ENCODE data around the gene AATK. TPM values are rescaled to one million over a fixed set of nuclear protein-coding genes. Genes with fewer than 3 reads are reported as not detected.

Gene AATK
- total and polyA plus RNA-seq, 10 of the 15 experiments (the other 5 are each of a cell fraction or from before 2014, with no cell fraction given), result 0.04 TPM; not detected in 9

DNA sequence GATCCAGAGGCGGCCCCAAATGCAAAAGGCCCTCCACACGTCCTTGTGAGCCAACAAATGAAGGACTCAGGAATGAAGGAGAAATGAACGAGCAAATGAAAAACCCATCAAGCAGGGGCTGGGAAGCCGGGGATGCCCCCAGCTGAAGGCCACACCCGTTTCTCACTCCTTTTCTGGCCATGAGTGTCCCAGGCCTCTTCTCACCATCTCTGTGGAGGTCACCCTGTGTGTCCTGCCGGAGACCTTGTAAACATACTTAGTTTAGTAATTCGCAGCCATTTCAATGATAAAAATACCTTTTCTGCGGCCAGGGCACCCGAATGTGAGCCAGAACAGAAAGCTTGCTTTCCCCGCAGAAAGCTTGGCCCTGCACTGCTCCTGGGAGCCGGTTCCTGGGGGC lies 21.1 kb upstream of the AATK start:
- WGBS (ENCODE audit: insufficient coverage, insufficient replicate concordance, low lambda C conversion rate, missing lambda C conversion rate), result 75% methylated on average over 11 of the region's 11 CpGs
- H3K9ac ChIP-seq (ENCODE audit: control insufficient read depth, insufficient read depth, low read length), result no peak overlapping the region
- no TSS peak for BruUV-seq (replicated peaks)
- no peak overlapping the region for H3K27ac ChIP-seq (ENCODE audit: control insufficient read depth, insufficient read depth)
- RAD21 ChIA-PET (ENCODE audit: unreplicated experiment), result no interaction called here
- in situ Hi-C loops (cut with MboI), result no loop called here
- DNase-seq (ENCODE audit: low read depth, low spot score), result no peak
- SMC1A ChIA-PET (ENCODE audit: uncharacterized antibody, unreplicated experiment), result no interaction called here
- H3K4me3 ChIP-seq, result no peak overlapping the region
- no peak for ATAC-seq
- H4K20me1 ChIP-seq (ENCODE audit: control insufficient read depth, insufficient read depth), result no peaks in the 10 kb centered on the region
- POLR2A ChIA-PET, result no interaction called here
- no peak overlapping the region for H3K4me2 ChIP-seq (ENCODE audit: control insufficient read depth, insufficient read depth)
- no peaks in the 10 kb centered on the region for H3K9me3 ChIP-seq (replicated peaks; ENCODE audit: control insufficient read depth, insufficient read depth, low read length)
- no peaks in the 10 kb centered on the region; a peak in 2 of 4 replicates for H3K36me3 ChIP-seq (ENCODE audit: control insufficient read depth in 2 of 2, insufficient read depth in 2 of 2, low read length in 1 of 2)
- CTCF ChIA-PET, result no interaction called here
- no peaks in the 10 kb centered on the region for H3K4me1 ChIP-seq (ENCODE audit: control insufficient read depth, insufficient read depth, low read length)
- intact Hi-C loops (cut with micrococcal nuclease; ENCODE audit: unreplicated experiment), result no loop called here
- no peaks in the 10 kb centered on the region for H3K79me2 ChIP-seq (ENCODE audit: control insufficient read depth, insufficient read depth, low read length)
- TF ChIP-seq ZNF384 (IDR thresholded peaks at IDR 0.05; ENCODE audit: borderline replicate concordance, low read depth, low read length), result no peak
- FAIRE-seq, result no peak
- no peak overlapping the region for H2AFZ ChIP-seq (ENCODE audit: control insufficient read depth, low read depth, low read length)
- H3K27me3 ChIP-seq (replicated peaks in 1 of 2; ENCODE audit: control insufficient read depth in 2 of 2, insufficient read depth in 2 of 2, low read length in 1 of 2), result no peaks in the 10 kb centered on the region

DNA sequence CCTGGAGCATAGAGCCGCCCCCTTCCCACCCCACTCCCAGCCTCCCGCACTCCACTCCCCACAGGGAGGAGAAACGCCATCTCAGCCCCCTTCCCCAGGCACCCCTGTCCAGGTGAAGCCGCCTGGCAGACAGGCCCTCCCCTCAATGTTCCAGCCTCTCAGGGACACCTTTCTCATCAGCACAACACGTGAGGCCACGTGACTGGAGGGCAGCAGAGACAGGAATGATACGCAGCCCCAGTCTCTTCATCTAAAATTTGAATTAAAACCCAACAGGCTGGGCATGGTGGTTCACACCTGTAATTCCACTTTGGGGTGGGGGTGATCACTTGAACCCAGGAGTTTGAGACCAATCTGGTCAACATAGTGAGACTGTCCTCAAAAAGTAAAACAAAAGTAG lies 20.2 kb upstream of the AATK start:
- Histone ChIP-seq H3K36me3 (ENCODE audit: control insufficient read depth in 2 of 2, insufficient read depth in 2 of 2, low read length in 1 of 2) (no peaks in the 10 kb centered on the region; a peak in 2 of 4 replicates), H3K9me3 (replicated peaks; ENCODE audit: control insufficient read depth, insufficient read depth, low read length) (no peaks in the 10 kb centered on the region), H2AFZ (ENCODE audit: control insufficient read depth, low read depth, low read length) (no peak overlapping the region), H3K4me2 (ENCODE audit: control insufficient read depth, insufficient read depth) (no peak overlapping the region), H3K9ac (ENCODE audit: control insufficient read depth, insufficient read depth, low read length) (no peak overlapping the region), H3K27me3 (replicated peaks in 1 of 2; ENCODE audit: control insufficient read depth in 2 of 2, insufficient read depth in 2 of 2, low read length in 1 of 2) (no peaks in the 10 kb centered on the region), H3K27ac (ENCODE audit: control insufficient read depth, insufficient read depth) (no peak overlapping the region), H3K4me1 (ENCODE audit: control insufficient read depth, insufficient read depth, low read length) (no peaks in the 10 kb centered on the region), H3K4me3 (no peak overlapping the region), H3K79me2 (ENCODE audit: control insufficient read depth, insufficient read depth, low read length) (no peaks in the 10 kb centered on the region), H4K20me1 (ENCODE audit: control insufficient read depth, insufficient read depth) (no peaks in the 10 kb centered on the region)
- ChIA-PET RAD21 (ENCODE audit: unreplicated experiment) (no interaction called here), SMC1A (ENCODE audit: uncharacterized antibody, unreplicated experiment) (no interaction called here), POLR2A (no interaction called here), CTCF (no interaction called here)
- 60% methylated on average over 6 of the region's 7 CpGs for WGBS (ENCODE audit: insufficient coverage, insufficient replicate concordance, low lambda C conversion rate, missing lambda C conversion rate)
- no peak for FAIRE-seq
- in situ Hi-C loops (cut with MboI) (no loop called here), intact Hi-C loops (cut with micrococcal nuclease; ENCODE audit: unreplicated experiment) (no loop called here)
- ATAC-seq, result no peak
- DNase-seq (ENCODE audit: low read depth, low spot score), result no peak
- BruUV-seq (replicated peaks), result no TSS peak
- TF ChIP-seq RFX5 (IDR thresholded peaks at IDR 0.05; ENCODE audit: low read depth, low read length), result no peak
- TF ChIP-seq, protein P1, sequence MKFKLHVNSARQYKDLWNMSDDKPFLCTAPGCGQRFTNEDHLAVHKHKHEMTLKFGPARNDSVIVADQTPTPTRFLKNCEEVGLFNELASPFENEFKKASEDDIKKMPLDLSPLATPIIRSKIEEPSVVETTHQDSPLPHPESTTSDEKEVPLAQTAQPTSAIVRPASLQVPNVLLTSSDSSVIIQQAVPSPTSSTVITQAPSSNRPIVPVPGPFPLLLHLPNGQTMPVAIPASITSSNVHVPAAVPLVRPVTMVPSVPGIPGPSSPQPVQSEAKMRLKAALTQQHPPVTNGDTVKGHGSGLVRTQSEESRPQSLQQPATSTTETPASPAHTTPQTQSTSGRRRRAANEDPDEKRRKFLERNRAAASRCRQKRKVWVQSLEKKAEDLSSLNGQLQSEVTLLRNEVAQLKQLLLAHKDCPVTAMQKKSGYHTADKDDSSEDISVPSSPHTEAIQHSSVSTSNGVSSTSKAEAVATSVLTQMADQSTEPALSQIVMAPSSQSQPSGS (IDR thresholded peaks at IDR 0.05; ENCODE audit: low read length), result no peak
- TF ChIP-seq HDGF (IDR thresholded peaks at IDR 0.05), result no peak
- no peak for TF ChIP-seq SIX5 (IDR thresholded peaks at IDR 0.05; ENCODE audit: low read depth, low read length, severe bottlenecking)
- TF ChIP-seq, protein P2, sequence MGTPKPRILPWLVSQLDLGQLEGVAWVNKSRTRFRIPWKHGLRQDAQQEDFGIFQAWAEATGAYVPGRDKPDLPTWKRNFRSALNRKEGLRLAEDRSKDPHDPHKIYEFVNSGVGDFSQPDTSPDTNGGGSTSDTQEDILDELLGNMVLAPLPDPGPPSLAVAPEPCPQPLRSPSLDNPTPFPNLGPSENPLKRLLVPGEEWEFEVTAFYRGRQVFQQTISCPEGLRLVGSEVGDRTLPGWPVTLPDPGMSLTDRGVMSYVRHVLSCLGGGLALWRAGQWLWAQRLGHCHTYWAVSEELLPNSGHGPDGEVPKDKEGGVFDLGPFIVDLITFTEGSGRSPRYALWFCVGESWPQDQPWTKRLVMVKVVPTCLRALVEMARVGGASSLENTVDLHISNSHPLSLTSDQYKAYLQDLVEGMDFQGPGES (IDR thresholded peaks at IDR 0.05), result no peak
- no peak for TF ChIP-seq TCF7 (IDR thresholded peaks at IDR 0.05; ENCODE audit: borderline replicate concordance)
- TF ChIP-seq BACH1 (IDR thresholded peaks at IDR 0.05; ENCODE audit: borderline replicate concordance), result no peak
- TF ChIP-seq, protein P3, sequence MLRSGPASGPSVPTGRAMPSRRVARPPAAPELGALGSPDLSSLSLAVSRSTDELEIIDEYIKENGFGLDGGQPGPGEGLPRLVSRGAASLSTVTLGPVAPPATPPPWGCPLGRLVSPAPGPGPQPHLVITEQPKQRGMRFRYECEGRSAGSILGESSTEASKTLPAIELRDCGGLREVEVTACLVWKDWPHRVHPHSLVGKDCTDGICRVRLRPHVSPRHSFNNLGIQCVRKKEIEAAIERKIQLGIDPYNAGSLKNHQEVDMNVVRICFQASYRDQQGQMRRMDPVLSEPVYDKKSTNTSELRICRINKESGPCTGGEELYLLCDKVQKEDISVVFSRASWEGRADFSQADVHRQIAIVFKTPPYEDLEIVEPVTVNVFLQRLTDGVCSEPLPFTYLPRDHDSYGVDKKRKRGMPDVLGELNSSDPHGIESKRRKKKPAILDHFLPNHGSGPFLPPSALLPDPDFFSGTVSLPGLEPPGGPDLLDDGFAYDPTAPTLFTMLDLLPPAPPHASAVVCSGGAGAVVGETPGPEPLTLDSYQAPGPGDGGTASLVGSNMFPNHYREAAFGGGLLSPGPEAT (IDR thresholded peaks at IDR 0.05; ENCODE audit: low read depth), result no peak
- no peak for TF ChIP-seq SIN3A (IDR thresholded peaks at IDR 0.05; ENCODE audit: low read depth, low read length)
- no peak for TF ChIP-seq NR2C2 (IDR thresholded peaks at IDR 0.05; ENCODE audit: borderline replicate concordance, control insufficient read depth, insufficient read length, low read depth)

All from GM12878 (cell line).